Nephron progenitor cell (in vitro differentiated cells): ENCODE measurements around the gene OLIG3.

Experiments
- DNase-seq: peaks from one replicate; pipeline ENCODE4 v3.0.0; 2021
- H3K27ac Mint-ChIP-seq: 2 replicates; pipeline ENCODE4 v1.8.0; 2021; ENCODE audit warnings: mild to moderate bottlenecking, moderate library complexity, mixed read lengths
- H3K27me3 Mint-ChIP-seq: 2 replicates; pipeline ENCODE4 v1.8.0; 2021; ENCODE audit warnings: mild to moderate bottlenecking, low read depth, mixed read lengths; ENCODE audit not compliant: poor library complexity
- H3K36me3 Mint-ChIP-seq: 2 replicates; pipeline ENCODE4 v1.8.0; 2021; ENCODE audit warnings: low read depth, mixed read lengths
- H3K4me1 Mint-ChIP-seq: 2 replicates; pipeline ENCODE4 v1.8.0; 2021; ENCODE audit warnings: mixed read lengths
- H3K4me3 Mint-ChIP-seq: 2 replicates; pipeline ENCODE4 v1.8.0; 2021; ENCODE audit warnings: mild to moderate bottlenecking, moderate library complexity, mixed read lengths
- H3K9me3 Mint-ChIP-seq: 2 replicates; pipeline ENCODE4 v1.8.0; 2021; ENCODE audit warnings: mild to moderate bottlenecking, moderate library complexity, mixed read lengths
- TF ChIP-seq, protein P1 (sequence below): fragments of 200-600 bp; sonication (generic); IDR thresholded peaks from 2 replicates; pipeline ENCODE4 v1.5.0; 2021; ENCODE audit warnings: antibody characterized with exemption

Gene OLIG3

DNA sequence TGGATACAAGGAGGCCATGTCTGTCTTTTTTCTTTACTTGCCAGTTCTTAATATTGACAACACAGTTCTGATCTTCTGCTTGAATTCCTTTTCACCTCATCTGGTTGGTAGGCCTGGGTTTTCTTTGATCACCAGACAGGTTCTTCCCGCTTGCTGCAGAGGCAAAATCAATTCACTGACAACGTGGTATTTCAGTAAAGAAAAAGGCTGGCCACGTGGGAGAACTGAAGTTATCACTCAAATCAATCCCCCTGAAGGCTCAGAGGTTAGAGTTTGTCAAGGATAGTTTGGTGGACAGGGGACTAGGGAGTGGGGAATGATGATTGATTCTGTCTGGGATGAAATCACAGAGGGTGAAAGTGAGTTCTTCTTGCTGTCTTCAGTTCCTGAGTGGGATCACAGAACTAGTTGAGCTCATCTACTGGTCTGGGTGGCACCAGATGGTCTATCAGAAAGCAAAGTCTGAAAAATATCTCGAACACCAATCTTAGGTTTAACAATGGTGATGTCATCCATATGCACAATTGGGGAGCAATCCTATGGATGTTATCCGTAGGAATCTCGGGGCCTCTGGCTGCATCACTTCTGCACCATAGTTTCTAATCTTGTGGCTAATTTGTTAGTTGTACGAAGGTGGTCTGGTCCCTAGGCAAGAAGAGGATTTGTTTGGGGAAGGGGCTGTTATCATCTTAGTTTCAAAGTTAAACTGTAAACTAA is 37.3 kb upstream of the OLIG3 start:
- Mint-ChIP-seq H3K27ac (no peak overlapping the region), H3K9me3 (peaks cover 13% of the 10 kb centered on the region), H3K4me3 (no peak overlapping the region), H3K36me3 (no peaks in the 10 kb centered on the region), H3K27me3 (no peaks in the 10 kb centered on the region), H3K4me1 (peaks cover 12% of the 10 kb centered on the region)
- DNase-seq: no peak
- TF ChIP-seq, protein P1, sequence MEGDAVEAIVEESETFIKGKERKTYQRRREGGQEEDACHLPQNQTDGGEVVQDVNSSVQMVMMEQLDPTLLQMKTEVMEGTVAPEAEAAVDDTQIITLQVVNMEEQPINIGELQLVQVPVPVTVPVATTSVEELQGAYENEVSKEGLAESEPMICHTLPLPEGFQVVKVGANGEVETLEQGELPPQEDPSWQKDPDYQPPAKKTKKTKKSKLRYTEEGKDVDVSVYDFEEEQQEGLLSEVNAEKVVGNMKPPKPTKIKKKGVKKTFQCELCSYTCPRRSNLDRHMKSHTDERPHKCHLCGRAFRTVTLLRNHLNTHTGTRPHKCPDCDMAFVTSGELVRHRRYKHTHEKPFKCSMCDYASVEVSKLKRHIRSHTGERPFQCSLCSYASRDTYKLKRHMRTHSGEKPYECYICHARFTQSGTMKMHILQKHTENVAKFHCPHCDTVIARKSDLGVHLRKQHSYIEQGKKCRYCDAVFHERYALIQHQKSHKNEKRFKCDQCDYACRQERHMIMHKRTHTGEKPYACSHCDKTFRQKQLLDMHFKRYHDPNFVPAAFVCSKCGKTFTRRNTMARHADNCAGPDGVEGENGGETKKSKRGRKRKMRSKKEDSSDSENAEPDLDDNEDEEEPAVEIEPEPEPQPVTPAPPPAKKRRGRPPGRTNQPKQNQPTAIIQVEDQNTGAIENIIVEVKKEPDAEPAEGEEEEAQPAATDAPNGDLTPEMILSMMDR: no peak

DNA sequence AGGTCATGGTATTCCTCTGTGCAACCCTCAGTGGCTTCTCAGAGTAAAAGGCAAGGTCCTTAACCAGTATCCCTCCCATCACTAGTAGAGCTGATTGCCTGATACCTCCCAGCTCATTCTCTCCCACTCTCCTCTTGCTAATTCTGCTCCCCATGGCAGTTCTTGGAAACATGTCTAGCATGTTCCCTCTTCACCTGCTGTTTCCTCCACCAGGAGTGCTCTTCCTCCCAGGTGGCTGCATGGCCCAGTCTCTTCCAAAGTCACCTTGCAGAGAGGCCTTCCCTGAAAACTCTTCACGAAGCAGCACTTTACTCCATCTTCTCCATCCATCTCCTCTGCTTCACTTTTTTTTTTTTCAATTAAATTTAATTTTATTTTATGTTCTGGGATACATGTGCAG is 36.2 kb upstream of the OLIG3 start:
- peaks cover 12% of the 10 kb centered on the region for H3K4me1 Mint-ChIP-seq
- no peak overlapping the region for H3K27ac Mint-ChIP-seq
- no peak overlapping the region for H3K4me3 Mint-ChIP-seq
- no peaks in the 10 kb centered on the region for H3K27me3 Mint-ChIP-seq
- DNase-seq: no peak
- H3K36me3 Mint-ChIP-seq: no peaks in the 10 kb centered on the region
- TF ChIP-seq, protein P1: no peak
- H3K9me3 Mint-ChIP-seq: peaks cover 21% of the 10 kb centered on the region

DNA sequence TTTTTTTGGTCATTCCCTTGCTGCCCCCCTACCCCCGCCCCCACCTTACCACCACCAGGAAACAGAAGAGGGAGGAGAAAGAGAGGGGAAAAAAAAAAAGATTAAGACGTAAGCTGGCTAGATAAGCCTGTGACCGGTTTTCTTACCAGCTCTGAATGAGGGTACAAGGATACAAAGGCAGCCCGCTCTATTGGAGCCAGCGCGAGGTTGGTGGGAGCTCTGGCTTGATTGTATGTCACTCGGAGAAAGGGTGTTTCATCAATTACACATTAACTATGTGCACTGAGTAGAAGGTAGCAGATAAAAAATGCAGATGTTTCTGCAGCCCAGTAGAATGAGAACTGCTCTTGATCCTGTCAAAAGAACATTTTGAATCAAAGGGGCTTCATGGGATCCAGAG is 28.6 kb upstream of the OLIG3 start:
- Mint-ChIP-seq H3K9me3 (peaks cover 20% of the 10 kb centered on the region), H3K27me3 (peaks cover 20% of the 10 kb centered on the region), H3K36me3 (no peaks in the 10 kb centered on the region), H3K4me1 (peaks cover 27% of the 10 kb centered on the region), H3K27ac (no peak overlapping the region), H3K4me3 (no peak overlapping the region)
- DNase-seq: no peak
- TF ChIP-seq, protein P1: no peak

- Mint-ChIP-seq H3K4me1 (peaks cover 32% of the 10 kb centered on the region), H3K9me3 (peaks cover 20% of the 10 kb centered on the region), H3K27ac (no peak overlapping the region), H3K4me3 (no peak overlapping the region), H3K27me3 (peaks cover 25% of the 10 kb centered on the region), H3K36me3 (no peaks in the 10 kb centered on the region)
- DNase-seq: no peak
- TF ChIP-seq, protein P1: no peak
Measured at GRCh38 chr6:137522198-137522798, 28.1 kb upstream of the OLIG3 start.

GRCh38 chr6:137520520-137520919 is 26.3 kb upstream of the OLIG3 start:
- no peak for DNase-seq
- H3K4me3 Mint-ChIP-seq: no peak overlapping the region
- H3K27ac Mint-ChIP-seq: no peak overlapping the region
- peaks cover 35% of the 10 kb centered on the region for H3K4me1 Mint-ChIP-seq
- H3K9me3 Mint-ChIP-seq: peaks cover 6% of the 10 kb centered on the region
- H3K27me3 Mint-ChIP-seq: peaks cover 43% of the 10 kb centered on the region
- TF ChIP-seq, protein P1: no peak
- H3K36me3 Mint-ChIP-seq: no peaks in the 10 kb centered on the region
